GM18873 (cell line): Measurements from ENCODE around the gene ERCC5.

Source experiments
- ATAC-seq: cut with Tn5 transposase; IDR thresholded peaks from one replicate; pipeline ENCODE4 v1.9.1; 2021; ENCODE audit warnings: mild to moderate bottlenecking, moderate library complexity, moderate number of reproducible peaks; ENCODE audit not compliant: unreplicated experiment, low FRiP score

Gene ERCC5

DNA sequence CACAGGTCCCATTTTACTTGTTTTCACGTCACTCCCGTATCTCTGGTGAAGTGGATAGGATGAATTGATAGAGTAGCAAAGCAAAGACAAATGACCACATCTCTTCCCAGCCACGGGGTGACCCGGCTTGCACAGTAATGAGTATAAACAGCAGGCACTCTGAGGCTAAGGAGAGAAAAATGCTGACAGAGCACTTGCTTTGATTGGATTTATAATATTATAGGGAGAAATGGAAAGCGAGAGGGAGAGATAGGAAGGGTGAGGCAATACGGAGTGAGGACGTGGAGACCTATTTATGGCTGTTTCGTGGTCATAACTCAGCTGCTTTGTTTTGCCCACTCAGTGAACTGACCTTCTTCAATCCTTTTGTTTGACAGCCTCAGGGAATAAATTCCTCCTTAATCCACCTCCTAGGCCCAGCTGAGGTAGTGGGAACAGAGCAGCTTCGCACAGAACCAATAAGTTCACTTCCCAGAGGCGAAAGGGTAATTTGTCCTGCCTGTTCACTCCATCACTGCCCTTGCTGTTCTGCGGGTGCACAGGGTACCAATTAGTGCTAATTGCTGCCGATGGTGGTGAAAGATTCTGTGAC lies 68.6 kb downstream of the ERCC5 start:
- no peak for ATAC-seq

DNA sequence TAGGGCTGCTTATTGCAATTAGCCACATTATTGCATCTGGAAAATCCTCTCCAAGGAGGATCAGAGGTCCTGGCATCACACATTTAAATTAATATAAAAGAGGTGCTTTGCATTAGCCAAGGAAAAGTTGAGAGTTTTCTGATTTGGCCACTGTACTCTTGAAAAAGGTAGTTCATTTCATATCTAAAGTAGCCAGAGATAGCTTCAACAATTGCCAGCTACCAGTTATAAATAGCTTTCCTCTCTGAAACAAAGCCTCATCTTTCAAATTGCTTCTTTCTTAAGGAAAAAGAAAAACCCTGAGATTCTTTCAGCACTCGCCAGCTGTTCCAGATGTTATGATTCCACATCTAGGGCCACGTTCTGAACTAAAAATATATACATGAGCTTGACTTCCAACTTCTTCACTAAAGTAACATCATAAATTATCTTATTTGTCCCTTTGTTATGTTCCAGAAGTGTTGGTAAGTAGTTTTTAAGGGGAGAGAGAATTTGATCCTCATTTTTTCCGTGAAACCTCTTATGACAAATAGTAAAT lies 69.6 kb downstream of the ERCC5 start:
- no peak for ATAC-seq

DNA sequence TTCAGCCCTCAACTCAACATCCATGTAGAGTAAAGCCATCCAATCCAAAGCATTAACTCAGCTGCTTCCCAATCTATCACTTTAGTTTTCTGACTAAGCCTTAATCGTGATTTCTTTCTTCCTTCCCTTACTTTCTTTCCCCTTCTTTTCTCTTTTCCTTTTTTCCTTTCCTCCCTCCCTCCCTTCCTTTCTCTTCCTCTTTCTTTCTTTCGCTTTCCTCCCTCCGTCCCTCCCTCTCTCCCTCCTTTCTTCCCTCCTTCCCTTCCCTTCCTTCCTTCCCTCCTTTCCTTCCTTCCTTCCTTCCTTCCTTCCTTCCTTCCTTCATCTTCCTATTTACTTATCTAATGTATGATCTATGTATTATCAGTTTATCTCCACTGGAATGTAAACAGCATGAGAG lies 71.2 kb downstream of the ERCC5 start:
- no peak for ATAC-seq

DNA sequence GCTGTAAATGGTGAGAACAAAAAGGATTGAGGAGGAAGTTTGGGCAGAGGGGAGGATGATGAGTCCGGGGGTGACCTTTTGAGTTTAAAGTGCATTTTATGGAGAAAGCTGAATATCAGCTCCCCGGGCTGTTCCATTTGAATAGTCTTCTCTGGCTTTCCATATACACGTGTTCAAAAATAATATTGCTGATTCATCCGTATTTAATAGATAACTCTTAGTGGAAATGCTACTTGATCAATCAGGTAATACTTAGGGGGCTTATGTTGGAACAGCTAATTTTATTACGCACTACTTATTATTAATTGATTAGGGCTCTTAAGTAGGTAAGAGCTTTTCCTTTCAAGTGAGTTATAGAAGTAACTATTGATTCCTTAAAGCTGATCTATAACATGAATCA lies 76.4 kb downstream of the ERCC5 start:
- no peak for ATAC-seq
